Skin epidermis (tissue), 12 donors: ENCODE results near the gene BCAS3.
"Not testable (repeated sequence)": the region's sequence is repeated elsewhere in the genome, so short reads cannot be mapped to it uniquely, and the experiment has no call there.

ENCODE experiments used
- H3K27ac ChIP-seq, 21 experiments: fragments of 200-600 bp; sonication (generic) in 11 of 21; one replicate each; pipeline ENCODE4 v1.5.0; 2020; ENCODE audit warnings: mild to moderate bottlenecking in 3 of 21, inconsistent platforms in 2 of 21, moderate library complexity in 2 of 21
- H3K4me3 ChIP-seq, 7 experiments: fragments of 200-600 bp; sonication (generic) in 2 of 7; one replicate each; pipeline ENCODE4 v1.5.0; 2020; ENCODE audit warnings: inconsistent platforms in 2 of 7, mild to moderate bottlenecking in 2 of 7, moderate library complexity in 1 of 7

The BCAS3 gene

DNA sequence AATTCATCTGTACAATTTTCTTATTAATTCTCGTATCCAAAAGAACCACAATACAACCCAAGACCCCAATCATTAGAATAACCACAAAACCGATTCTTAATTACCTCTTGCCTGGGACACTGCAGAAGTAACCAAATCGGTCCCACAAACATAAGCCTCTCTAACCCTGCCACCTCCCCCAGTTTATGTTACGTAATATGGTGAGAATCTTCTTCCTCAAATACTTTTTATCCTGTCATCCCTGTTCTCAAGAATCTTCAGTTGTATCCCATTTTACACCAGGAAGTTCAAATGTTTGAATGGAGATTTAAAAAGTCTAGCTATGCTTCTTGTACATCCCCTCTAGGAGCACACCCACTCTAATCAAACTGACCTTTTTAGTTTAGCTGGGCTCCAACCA lies 452.7 kb downstream of the BCAS3 start:
- H3K27ac ChIP-seq: no peak overlapping the region
- no peak overlapping the region for H3K4me3 ChIP-seq

DNA sequence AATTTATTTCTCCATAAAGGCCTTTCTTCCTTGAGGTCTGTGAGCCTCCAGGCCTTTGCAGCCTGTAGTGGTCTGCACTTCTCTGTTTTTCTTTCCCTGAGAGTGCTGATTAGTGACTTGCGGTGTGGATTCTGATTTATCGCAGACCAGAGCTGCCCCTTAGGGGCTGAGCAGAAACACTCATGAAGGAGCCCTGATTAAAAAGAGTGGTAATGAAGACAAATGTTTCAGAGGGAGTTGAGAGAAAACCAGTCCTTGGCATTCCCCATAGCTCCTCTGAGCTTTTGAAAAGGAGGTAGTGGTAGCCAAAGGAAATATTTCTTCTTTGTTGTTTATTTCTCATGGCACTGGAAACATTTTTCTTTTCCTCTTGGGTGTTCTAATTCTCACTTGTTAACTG lies 453.9 kb downstream of the BCAS3 start:
- Histone ChIP-seq H3K27ac (no peak overlapping the region), H3K4me3 (no peak overlapping the region)

DNA sequence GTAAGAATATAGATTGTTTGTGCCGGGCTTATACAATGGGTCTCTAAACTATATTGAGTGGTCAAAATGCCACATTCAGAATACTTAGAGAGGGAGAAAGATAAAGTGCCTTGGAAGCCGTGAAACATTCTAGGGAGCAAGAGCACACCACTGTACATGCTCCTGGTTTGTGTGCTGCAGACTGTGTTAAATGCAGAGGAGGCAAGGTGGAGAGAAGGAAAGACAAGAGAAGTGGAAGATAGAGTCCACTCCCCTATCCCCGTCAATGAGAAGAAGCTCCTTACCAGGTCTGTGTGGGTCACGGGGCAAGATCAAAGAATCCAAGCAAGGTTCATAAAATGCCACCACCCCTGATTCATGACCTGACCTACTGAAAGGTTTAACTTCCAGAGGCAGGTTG lies 454.9 kb downstream of the BCAS3 start:
- Histone ChIP-seq H3K27ac (no peak overlapping the region), H3K4me3 (no peak overlapping the region)

DNA sequence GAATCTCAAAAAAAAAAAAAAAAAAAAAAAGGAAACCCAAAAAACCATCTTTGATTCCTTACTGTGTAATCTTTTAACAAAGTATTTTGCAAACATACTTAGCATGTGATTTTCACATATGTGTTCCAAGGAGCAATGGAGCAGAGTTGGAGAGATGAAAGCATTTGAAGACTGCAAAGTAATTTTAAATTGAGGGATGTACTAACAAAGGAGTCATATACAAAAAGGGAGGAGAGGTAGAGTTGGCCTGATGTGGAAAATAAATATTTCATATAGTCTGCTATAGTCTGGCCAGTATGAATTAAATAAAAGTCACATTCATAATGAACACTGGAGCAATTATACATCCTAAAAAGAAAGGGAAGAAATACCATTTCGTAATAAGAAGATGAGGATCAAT lies 456.2 kb downstream of the BCAS3 start:
- H3K27ac ChIP-seq: no peak overlapping the region
- no peak overlapping the region for H3K4me3 ChIP-seq

DNA sequence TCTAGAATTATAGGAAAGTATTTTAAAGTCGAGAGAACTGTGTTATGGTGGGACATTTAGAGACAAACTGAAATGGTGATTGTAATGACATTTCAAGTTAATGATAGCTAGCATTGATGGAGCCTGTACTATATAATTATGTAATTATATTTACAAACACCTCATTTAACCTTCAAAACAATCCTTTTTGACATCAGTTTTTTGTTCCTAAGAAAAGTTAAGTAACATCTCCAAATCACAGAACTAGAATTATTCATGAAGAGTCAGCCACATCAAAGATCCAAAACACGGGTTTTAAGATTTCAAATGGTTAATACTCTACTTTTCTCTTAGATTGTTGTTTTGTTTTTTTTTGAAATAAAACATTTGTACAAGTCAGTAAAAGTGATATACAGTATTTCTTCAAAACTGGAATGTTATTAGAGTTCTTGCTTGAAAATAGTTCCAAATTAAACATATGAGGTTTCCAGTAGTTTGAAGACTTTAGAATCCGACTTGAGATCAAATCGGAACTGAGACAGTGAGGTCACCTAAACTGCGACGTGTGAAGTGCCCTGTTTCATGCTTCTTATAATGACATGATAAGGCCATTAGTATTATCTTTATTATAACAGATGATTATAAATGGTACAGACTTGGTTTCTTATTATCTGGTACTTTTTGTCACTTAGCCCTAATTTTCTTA lies 457.0 kb downstream of the BCAS3 start:
- Histone ChIP-seq H3K4me3 (no peak overlapping the region), H3K27ac (no peak overlapping the region)

DNA sequence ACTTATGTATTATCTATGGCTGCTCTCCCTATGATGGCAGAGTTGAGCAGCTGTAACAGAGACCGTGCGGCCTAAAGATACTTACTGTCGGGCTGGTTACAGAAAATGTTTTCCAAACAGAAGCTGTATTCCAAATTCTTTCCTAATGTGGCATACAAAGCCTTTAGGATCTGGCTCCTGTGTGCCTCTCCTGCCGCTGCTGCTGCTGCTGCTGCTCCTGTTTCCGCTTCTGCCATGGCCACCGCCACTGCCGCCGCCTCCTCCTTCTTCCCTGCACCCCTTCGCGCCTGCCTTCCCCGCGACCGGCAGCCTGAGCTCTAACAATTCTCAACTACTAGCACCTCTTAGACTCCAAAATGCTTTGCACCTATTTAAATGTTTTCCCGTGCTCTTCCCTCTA lies 458.1 kb downstream of the BCAS3 start:
- no peak overlapping the region for H3K27ac ChIP-seq
- H3K4me3 ChIP-seq: no peak overlapping the region

DNA sequence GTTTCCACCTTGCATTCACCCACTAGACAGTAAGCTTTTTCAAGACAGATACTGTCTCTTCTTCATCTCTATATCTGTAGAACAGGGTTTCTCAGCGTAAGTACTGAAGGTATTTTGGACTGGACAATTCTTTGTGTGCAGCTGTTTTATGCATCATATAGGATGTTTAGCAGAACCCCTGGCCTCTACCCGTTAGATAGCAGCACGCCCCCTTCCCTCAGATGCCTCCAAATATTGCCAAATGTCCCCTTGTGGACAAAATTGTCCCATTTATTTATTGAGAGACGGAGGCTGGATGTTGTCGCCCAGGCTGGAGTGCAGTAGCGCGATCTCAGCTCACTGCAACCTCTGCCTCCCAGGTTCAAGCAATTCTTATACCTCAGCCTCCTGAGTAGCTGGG lies 458.6 kb downstream of the BCAS3 start:
- no peak overlapping the region for H3K4me3 ChIP-seq
- no peak overlapping the region for H3K27ac ChIP-seq

DNA sequence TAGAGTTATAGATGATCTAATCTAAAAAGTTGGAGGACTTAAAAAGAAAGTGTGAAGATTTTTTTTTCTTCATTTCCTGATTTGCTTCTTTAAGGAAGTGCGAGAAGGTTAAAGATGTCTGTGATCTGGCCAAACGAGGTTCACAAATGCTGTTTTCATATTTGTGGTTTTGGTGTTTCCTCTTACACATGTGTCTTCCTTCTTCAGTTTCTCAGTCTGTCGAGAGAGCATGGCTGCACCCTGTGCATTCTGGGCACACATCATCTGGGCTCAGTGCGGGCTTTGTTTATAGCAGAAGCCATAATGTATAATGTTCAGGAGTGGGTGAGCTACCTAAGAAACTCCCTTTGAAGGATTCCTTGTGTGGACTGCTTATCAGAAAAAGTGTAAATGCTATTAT lies 461.6 kb downstream of the BCAS3 start:
- Histone ChIP-seq H3K4me3 (no peak overlapping the region), H3K27ac (peak overlapping the region in 1 of 21 experiments; percentile 21)

DNA sequence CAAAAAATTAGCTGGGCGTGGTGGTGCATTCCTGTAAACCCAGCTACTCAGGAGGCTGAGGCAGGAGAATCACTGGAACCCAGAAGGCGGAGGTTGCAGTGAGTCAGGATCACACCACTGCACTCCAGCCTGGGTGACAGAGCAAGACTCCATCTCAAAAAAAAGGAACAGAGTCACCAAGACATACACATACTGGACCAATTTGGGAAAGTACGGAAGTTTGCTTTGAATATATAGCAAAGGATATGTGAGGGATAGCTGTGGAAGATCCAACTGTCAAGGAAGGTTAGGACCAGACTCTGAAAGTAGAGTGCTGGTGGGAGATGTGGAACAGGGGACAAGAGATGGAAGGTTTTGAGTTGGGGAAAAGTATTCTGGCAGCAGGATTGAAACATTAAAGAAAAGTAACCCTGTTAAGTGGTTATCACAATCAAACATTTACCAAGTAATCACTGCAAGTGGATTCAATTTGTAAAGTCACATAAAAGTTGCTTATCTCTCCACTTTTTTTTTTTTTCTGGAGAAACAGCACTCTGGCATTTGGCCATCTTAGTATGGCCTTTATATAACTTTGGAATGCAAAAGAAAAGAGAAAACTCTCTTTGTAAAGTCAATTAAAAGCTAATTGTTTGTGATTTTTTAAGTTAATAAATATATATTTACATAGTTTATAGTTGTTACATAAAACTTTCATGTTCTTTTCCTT lies 462.6 kb downstream of the BCAS3 start:
- no peak overlapping the region for H3K4me3 ChIP-seq
- H3K27ac ChIP-seq: no peak overlapping the region

DNA sequence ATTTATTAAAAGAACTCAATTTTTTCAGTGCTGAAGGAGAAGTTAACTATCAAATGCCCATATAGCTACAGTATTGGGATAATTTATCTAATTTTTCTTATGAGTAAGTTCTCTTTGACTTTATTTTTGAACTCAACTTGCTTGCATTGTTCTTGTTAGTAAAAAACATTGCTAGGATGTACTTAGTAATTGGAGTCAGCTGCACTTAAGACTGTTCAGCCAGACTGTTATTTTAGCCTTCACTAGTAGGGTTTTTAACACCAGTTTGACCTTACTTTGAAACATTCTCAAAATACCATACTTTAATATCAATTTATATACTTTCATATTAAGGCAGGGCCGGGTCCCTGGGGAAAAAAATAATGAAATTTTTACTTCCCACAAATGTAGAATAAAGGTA lies 465.4 kb downstream of the BCAS3 start:
- Histone ChIP-seq H3K27ac (no peak overlapping the region), H3K4me3 (no peak overlapping the region)

DNA sequence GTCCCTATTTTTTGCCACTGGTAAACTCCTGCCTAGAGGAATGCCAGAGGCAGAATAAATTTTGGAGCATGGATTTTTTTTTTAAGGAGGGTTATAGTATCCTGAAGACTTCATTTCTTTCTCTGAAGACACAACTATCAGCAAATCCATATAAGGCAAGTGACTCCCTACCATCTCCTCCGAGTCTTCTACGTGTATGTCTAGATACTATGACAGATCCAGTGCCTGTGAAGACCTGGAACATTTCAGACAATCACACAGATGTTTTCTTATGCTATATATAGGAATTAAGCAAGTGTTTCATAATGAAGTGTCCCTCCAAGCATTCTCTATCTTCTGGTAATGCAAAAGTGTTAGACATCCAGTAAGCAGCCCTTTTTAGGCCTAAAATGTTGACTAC lies 466.5 kb downstream of the BCAS3 start:
- H3K27ac ChIP-seq: no peak overlapping the region

DNA sequence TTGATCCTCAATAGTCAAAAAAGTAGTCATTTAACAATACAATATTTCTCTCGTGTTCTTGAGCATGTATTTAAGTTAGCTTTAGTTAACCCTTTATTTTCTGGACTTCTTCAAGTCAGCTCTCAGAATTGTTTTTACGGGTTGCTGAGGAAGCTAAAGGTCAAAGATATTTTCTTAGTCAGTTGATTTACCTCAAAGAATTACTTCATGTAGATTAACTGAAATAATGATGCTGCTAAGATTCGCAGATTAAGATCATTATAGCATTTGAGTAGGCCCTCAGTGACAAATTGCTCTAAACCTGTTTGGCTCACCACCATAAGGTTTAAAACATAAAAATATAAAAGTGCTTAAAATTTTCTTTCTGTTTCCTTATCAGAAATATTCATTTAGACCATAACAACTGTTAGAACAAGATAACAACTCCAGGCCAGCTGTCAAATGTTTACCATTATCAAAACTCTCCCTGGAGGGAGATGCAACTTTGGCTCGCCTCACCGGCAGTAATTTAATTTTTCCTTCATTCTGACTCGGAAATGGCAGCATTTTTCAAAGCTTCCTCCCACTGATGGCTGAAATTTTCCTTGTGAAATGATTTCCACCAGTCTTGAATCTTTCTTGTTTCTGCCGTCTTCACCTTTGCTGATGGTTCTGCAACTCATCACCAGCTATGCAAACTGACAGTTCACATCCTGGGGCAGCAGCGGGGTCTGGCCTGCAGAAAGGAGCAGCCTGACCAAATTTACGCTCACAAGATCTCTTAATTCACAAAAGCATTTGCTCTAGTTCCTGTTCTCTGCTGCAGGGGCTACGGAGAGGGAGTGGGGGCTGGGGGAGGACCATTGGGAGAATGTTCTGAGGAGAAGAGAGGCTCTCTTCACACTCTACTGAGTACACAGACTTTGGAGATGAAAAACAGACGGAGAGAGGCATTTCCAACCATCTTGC lies 467.2 kb downstream of the BCAS3 start:
- no peak overlapping the region for H3K27ac ChIP-seq

More for the DNA sequence above, 466.5 kb downstream of the BCAS3 start:
- H3K4me3 ChIP-seq: no peak overlapping the region

DNA sequence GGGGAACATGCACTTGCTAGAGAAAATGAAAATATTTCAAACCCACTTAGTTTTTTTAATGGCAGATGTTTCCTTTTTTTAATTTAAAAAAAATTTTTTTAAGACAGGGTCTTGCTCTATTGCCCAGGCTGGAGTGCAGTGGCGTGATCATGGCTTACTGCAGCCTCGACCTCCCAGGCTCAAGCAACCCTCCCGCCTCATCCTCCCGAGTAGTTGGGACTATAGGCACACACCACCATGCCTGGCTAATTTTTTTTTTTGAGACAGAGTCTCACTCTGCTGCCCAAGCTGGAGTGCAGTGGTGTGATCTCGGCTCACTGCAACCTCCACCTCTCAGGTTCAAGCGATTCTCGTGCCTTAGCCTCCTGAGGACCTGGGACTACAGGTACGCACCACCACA lies 469.2 kb downstream of the BCAS3 start:
- H3K27ac ChIP-seq, H3K4me3 ChIP-seq: not testable (repeated sequence)

More for the DNA sequence above, 467.2 kb downstream of the BCAS3 start:
- H3K4me3 ChIP-seq: no peak overlapping the region

DNA sequence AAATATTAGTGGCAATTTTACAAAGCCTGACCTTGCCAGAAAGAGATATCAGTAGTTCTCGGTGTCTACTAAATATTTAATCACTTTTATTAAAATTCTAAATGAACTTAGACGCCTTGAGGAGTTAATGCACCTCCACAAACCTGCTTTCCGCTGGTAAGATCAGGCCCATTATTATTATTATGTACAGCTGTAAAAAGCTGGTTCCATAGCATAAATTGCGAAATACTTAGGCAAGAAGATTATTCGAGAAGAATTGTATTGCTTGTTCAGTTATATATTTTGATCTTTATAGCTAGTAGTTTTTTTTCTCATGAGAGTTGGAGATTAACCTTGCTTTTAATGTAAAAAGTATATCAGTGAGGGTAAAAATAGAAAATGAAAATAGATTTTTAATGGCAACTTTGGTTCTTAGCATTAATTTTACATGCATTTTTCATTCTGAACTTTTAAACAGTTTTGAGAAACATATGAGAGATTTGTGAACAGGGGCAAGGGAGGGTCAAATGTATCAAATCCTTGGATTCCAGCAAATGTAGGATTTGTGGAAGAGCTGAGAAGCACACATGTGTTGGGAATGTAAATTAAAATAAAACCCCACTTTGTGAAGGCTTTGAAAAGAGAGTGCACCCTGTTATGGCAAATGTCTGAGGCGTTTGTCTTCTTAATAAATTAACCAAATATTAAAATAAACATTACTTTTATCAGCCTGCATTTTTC lies 471.6 kb downstream of the BCAS3 start:
- Histone ChIP-seq H3K4me3 (no peak overlapping the region), H3K27ac (no peak overlapping the region)

DNA sequence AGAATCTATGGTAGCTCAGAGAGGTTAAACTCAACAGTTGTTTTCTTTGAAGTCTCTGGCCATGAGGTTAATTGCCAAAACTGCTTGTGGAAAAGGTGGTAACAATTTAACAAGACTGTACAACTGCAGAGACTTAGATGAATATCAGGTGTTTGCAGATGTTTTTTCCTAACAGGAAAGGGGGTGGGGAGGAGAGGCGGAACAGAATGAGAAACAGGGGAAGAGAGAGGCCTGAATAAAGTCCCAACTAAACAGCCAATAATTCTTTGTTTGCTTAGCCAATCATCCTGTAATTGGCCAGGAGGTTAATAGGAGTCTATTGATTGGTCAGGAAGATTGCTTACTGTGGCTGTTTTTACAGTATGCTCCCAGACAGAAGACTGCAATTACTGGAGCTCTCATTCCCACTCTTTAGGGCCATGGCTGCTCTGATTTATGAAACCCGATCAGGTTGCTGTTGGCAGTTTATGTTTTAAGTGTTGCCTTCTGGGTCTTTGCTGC lies 472.3 kb downstream of the BCAS3 start:
- Histone ChIP-seq H3K4me3 (no peak overlapping the region), H3K27ac (no peak overlapping the region)

DNA sequence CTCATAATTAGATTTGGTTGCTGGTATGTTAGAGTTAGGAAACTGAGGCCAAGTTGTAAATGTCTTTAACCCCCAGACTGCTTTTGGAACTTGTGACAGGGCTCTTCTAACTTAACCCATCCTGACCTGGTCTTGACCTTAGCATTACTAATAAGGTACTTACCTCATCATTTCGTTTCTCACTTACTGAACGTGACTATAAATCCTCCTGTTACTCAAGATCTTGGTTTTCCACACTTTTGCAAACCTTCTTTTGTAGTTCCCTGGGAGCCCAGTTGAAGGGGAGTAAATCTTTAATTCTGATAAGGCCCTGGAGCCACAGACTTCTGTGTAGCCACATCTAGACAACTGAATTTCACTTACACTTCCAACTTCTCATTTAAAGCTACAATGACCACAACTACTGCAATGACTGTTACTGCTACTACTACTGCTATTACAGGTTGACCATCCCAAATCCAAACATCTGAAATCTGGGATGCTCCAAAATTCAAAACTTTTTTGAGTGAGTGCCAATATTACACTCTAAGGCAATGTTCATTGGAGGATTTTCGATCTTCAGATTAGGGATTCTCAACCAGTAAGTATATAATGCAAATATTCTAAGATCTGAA lies 473.1 kb downstream of the BCAS3 start:
- H3K4me3 ChIP-seq: no peak overlapping the region
- no peak overlapping the region for H3K27ac ChIP-seq

DNA sequence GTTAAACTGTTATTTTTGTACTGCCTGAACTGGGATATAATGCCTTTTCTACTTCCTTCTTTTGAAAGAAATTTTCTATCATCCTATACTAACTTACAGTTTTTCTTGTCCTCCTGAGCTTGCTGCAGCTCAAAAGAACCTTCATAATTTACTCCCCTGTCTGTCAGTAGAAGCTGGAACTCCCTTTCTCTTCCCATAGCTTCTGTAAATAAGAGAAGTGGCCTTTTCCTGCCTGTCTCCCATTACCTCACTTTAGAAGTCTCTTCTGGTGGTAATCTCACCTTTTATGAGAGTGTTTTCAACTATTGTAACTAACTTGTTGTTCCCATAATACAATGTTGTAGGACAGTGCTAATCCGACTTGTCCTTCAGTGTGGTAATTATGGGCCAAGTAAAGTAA lies 475.2 kb downstream of the BCAS3 start:
- H3K27ac ChIP-seq: no peak overlapping the region
- H3K4me3 ChIP-seq: no peak overlapping the region

DNA sequence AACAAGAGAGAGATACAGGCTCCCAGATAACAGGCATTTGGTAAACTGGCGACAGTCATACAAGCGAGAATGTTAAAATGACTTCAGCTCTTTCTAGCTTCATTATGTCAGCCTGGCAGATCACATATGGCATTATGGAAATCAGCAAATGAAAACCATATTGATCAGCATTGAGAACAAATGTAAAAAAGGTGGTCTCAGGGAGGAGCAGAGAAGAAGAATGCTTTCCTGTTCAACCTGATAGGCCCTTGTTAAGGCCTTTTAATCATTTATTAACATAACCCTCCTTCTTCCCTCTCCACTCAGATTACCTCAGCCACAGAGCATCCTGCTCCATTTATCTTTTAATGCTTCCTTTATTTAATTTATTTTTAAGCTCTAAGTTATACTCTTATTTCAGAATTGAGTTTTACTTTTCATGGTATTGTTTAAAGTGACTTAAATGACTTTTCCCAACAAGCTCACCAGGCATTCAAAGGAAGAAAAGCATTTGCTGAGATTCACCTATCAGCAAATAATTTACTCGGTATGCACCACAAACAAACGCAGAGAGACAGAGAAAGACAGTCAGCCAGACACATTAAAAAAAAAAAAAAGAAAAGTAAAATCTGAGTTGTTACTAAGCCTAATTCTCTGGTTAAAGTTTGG lies 478.1 kb downstream of the BCAS3 start:
- Histone ChIP-seq H3K27ac (no peak overlapping the region), H3K4me3 (no peak overlapping the region)
